Astrocyte (in vitro differentiated cells and primary cell): Measurements from ENCODE around the gene DBT. TPM values are rescaled to one million over a fixed set of nuclear protein-coding genes. Genes with fewer than 3 reads are reported as not detected.
A peak's percentile ranks its signal among the peaks of the same experiment; 100 is the strongest.

ENCODE experiments used
- DNase-seq: peaks from one replicate; pipeline ENCODE4 v3.0.0-alpha.2; 2010; ENCODE audit warnings: low read depth
- FAIRE-seq: peaks from 2 replicates; lab custom pipeline; 2011; peaks lifted over from hg19 to GRCh38; lab: Jason Lieb, UNC
- H2AFZ ChIP-seq: 2 replicates; pipeline ENCODE4 v1.6.0; 2012; ENCODE audit warnings: low read depth, low read length, inconsistent platforms
- H3K27ac ChIP-seq: 2 replicates; pipeline ENCODE4 v1.5.1; 2011; ENCODE audit warnings: low read depth, low read length, inconsistent platforms
- H3K27me3 ChIP-seq: 2 replicates; pipeline ENCODE4 v1.6.0; 2011; ENCODE audit warnings: low read length, inconsistent platforms; ENCODE audit not compliant: insufficient read depth
- H3K36me3 ChIP-seq: 2 replicates; pipeline ENCODE4 v1.5.1; 2011; ENCODE audit warnings: low read length, inconsistent platforms; ENCODE audit not compliant: insufficient read depth
- H3K4me1 ChIP-seq: 2 replicates; pipeline ENCODE4 v1.5.1; 2011; ENCODE audit warnings: low read length, inconsistent platforms; ENCODE audit not compliant: insufficient read depth
- H3K4me2 ChIP-seq: 2 replicates; pipeline ENCODE4 v1.6.0; 2012; ENCODE audit warnings: low read length, inconsistent platforms
- H3K4me3 ChIP-seq: 2 replicates; pipeline ENCODE4 v1.5.1; 2011; ENCODE audit warnings: low read depth, mild to moderate bottlenecking, low read length, inconsistent platforms; ENCODE audit not compliant: insufficient read depth
- H3K79me2 ChIP-seq: 2 replicates; pipeline ENCODE4 v1.6.0; 2012; ENCODE audit warnings: mild to moderate bottlenecking, low read length, inconsistent platforms; ENCODE audit not compliant: insufficient read depth
- H3K9ac ChIP-seq: 2 replicates; pipeline ENCODE4 v1.6.0; 2012; ENCODE audit warnings: mild to moderate bottlenecking, low read length, inconsistent platforms
- H3K9me3 ChIP-seq: 2 replicates; pipeline ENCODE4 v1.5.1; 2012; ENCODE audit warnings: low read depth, mild to moderate bottlenecking, low read length, inconsistent platforms; ENCODE audit not compliant: insufficient read depth
- H4K20me1 ChIP-seq: 2 replicates; pipeline ENCODE4 v1.6.0; 2012; ENCODE audit warnings: low read length, inconsistent platforms; ENCODE audit not compliant: insufficient read depth
- H3K27ac Mint-ChIP-seq: one replicate; pipeline ENCODE4 v1.8.0; 2021; ENCODE audit warnings: mild to moderate bottlenecking, mixed read lengths; ENCODE audit not compliant: unreplicated experiment
- H3K27me3 Mint-ChIP-seq: one replicate; pipeline ENCODE4 v1.8.0; 2021; ENCODE audit warnings: low read depth, mixed read lengths; ENCODE audit not compliant: unreplicated experiment
- H3K36me3 Mint-ChIP-seq: one replicate; pipeline ENCODE4 v1.8.0; 2021; ENCODE audit warnings: low read depth, mixed read lengths; ENCODE audit not compliant: unreplicated experiment
- H3K4me1 Mint-ChIP-seq: one replicate; pipeline ENCODE4 v1.8.0; 2021; ENCODE audit warnings: low read depth, mixed read lengths; ENCODE audit not compliant: unreplicated experiment
- H3K4me3 Mint-ChIP-seq: one replicate; pipeline ENCODE4 v1.8.0; 2021; ENCODE audit warnings: mild to moderate bottlenecking, moderate library complexity, mixed read lengths; ENCODE audit not compliant: unreplicated experiment
- H3K9me3 Mint-ChIP-seq: one replicate; pipeline ENCODE4 v1.8.0; 2021; ENCODE audit warnings: mild to moderate bottlenecking, mixed read lengths; ENCODE audit not compliant: unreplicated experiment
- CTCF ChIP-seq: IDR thresholded peaks from 2 replicates; pipeline ENCODE4 v1.5.1; 2011; ENCODE audit warnings: low read depth, mild to moderate bottlenecking, inconsistent platforms, low read length, moderate library complexity; ENCODE audit not compliant: insufficient read depth
- EZH2 ChIP-seq: IDR thresholded peaks from 2 replicates; pipeline ENCODE4 v1.6.1; 2012; ENCODE audit warnings: mild to moderate bottlenecking, low read length, inconsistent platforms; ENCODE audit not compliant: insufficient read depth
- total RNA-seq: library from RNA; stranded (reverse); gene quantifications from 2 replicates; pipeline ENCODE4 v1.2.1, GENCODE V29; 2021

DBT gene
- total RNA-seq, 1 donor from 2014 or later: 14.2 TPM

GRCh38 chr1:100250264-100250663 is 630 bp upstream of the DBT start:
- Histone ChIP-seq H3K9ac (peak overlapping the region; percentile 97), H3K79me2 (peaks cover 33% of the 10 kb centered on the region), H3K36me3 (no peaks in the 10 kb centered on the region), H3K4me1 (peaks cover 7% of the 10 kb centered on the region), H4K20me1 (no peaks in the 10 kb centered on the region), H3K4me2 (peak overlapping the region; percentile 96), H3K27ac (no peak overlapping the region), H3K9me3 (no peaks in the 10 kb centered on the region), H2AFZ (peak overlapping the region; percentile 99), H3K27me3 (peaks cover 4% of the 10 kb centered on the region), H3K4me3 (peak overlapping the region; percentile 100)
- H3K27ac Mint-ChIP-seq: no peak overlapping the region
- peaks cover 4% of the 10 kb centered on the region for H3K4me1 Mint-ChIP-seq
- peak overlapping the region; percentile 74 for H3K4me3 Mint-ChIP-seq
- H3K36me3 Mint-ChIP-seq: no peaks in the 10 kb centered on the region
- DNase-seq (no peak), FAIRE-seq (peak; percentile 56)
- TF ChIP-seq CTCF: no peak
- no peak for TF ChIP-seq EZH2
- no peaks in the 10 kb centered on the region for H3K9me3 Mint-ChIP-seq
- H3K27me3 Mint-ChIP-seq: no peaks in the 10 kb centered on the region

- Mint-ChIP-seq H3K4me3 (no peak overlapping the region), H3K9me3 (no peaks in the 10 kb centered on the region), H3K27ac (no peak overlapping the region), H3K27me3 (no peaks in the 10 kb centered on the region), H3K36me3 (no peaks in the 10 kb centered on the region), H3K4me1 (peaks cover 4% of the 10 kb centered on the region)
- TF ChIP-seq CTCF (no peak), EZH2 (no peak)
- no peaks in the 10 kb centered on the region for H3K9me3 ChIP-seq
- H3K27me3 ChIP-seq: peaks cover 4% of the 10 kb centered on the region
- H3K4me3 ChIP-seq: peak overlapping the region; percentile 100
- no peak for FAIRE-seq
- DNase-seq: no peak
- peak overlapping the region; percentile 80 for H3K27ac ChIP-seq
- peaks cover 43% of the 10 kb centered on the region for H3K79me2 ChIP-seq
- peaks cover 7% of the 10 kb centered on the region for H3K4me1 ChIP-seq
- peaks cover under 1% of the 10 kb centered on the region for H4K20me1 ChIP-seq
- peak overlapping the region; percentile 99 for H2AFZ ChIP-seq
- H3K36me3 ChIP-seq: no peaks in the 10 kb centered on the region
- peak overlapping the region; percentile 96 for H3K4me2 ChIP-seq
- H3K9ac ChIP-seq: peak overlapping the region; percentile 97
Measured at GRCh38 chr1:100249155-100249536, 488 bp downstream of the DBT start.

GRCh38 chr1:100246738-100247137 is 2.9 kb downstream of the DBT start:
- Histone ChIP-seq H3K27me3 (no peaks in the 10 kb centered on the region), H4K20me1 (peaks cover 3% of the 10 kb centered on the region), H3K4me2 (no peak overlapping the region), H3K27ac (no peak overlapping the region), H3K79me2 (peaks cover 54% of the 10 kb centered on the region), H3K4me1 (peaks cover 7% of the 10 kb centered on the region), H3K36me3 (no peaks in the 10 kb centered on the region), H2AFZ (no peak overlapping the region), H3K4me3 (no peak overlapping the region), H3K9me3 (no peaks in the 10 kb centered on the region), H3K9ac (no peak overlapping the region)
- Mint-ChIP-seq H3K4me1 (peaks cover 4% of the 10 kb centered on the region), H3K27me3 (no peaks in the 10 kb centered on the region), H3K36me3 (no peaks in the 10 kb centered on the region), H3K4me3 (no peak overlapping the region), H3K27ac (no peak overlapping the region), H3K9me3 (no peaks in the 10 kb centered on the region)
- FAIRE-seq (no peak), DNase-seq (no peak)
- TF ChIP-seq EZH2 (no peak), CTCF (no peak)
